Measurements from ENCODE around the gene LSG1. TPM values are rescaled to one million over a fixed set of nuclear protein-coding genes. Genes with fewer than 3 reads are reported as not detected.

The LSG1 gene
- total and polyA plus RNA-seq, 2 experiments from 2014 or later = 49.2 to 57.1 TPM

DNA sequence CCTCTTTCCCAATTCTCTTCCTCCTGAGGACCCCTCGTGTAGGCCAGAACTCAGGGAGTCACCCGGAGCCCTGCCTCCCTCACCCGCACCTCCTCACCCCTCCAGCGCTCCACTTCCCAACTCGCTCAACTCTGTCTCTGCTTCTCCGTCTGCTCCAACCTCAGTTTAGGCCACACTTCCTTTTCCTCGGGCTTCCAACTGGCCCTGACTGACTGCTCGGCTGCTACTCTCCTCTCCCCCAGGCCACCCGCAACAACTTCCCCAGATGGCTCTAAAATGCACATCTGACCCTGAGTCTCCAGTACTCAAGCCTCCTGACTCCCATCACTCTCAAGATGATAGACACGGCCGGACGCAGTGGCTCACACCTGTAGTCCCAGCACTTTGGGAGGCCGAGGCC is 62.4 kb downstream of the LSG1 start:
- ATAC-seq (no peak), DNase-seq (ENCODE audit: low spot score) (no peak)
- H3K27ac ChIP-seq (ENCODE audit: low read depth) = no peak overlapping the region
- no peak overlapping the region for H3K4me3 ChIP-seq
- peaks cover 3% of the 10 kb centered on the region; the same call in 2 of the 3 replicates for H3K4me1 Mint-ChIP-seq
- H3K9me3 Mint-ChIP-seq = no peaks in the 10 kb centered on the region; the same call in 2 of the 3 replicates
- peaks cover 14% of the 10 kb centered on the region; the same call in 1 of the 3 replicates for H3K36me3 Mint-ChIP-seq (ENCODE audit: low read depth)
- no peaks in the 10 kb centered on the region for H3K27me3 ChIP-seq (ENCODE audit: insufficient read depth)
- H3K27ac Mint-ChIP-seq = no peak overlapping the region; the same call in 1 of the 2 replicates
- TF ChIP-seq ZNF331 (CRISPR knock-in tag; IDR thresholded peaks at IDR 0.05; ENCODE audit: low read depth) = no peak
- TF ChIP-seq NANOG (IDR thresholded peaks at IDR 0.05; ENCODE audit: borderline replicate concordance) = no peak
- no peak for TF ChIP-seq REST (IDR thresholded peaks at IDR 0.05; ENCODE audit: unreplicated experiment)
- TF ChIP-seq ZNF114 (CRISPR knock-in tag; IDR thresholded peaks at IDR 0.05) = no peak
- TF ChIP-seq ZNF462 (CRISPR knock-in tag; IDR thresholded peaks at IDR 0.05) = no peak
- TF ChIP-seq EZH2phosphoT487 (IDR thresholded peaks at IDR 0.05; ENCODE audit: unreplicated experiment) = no peak
- TF ChIP-seq CTCF (conservative IDR thresholded peaks at IDR 0.05; ENCODE audit: low read depth in 2 of 2) = no peak
- no peak for TF ChIP-seq STAT1 (IDR thresholded peaks at IDR 0.05; ENCODE audit: unreplicated experiment)
- no peak for TF ChIP-seq JUNB (IDR thresholded peaks at IDR 0.05; ENCODE audit: unreplicated experiment)
- TF ChIP-seq EZH2 (IDR thresholded peaks at IDR 0.05; ENCODE audit: low read depth, unreplicated experiment) = no peak
- TF ChIP-seq CREB1 (CRISPR knock-in tag; IDR thresholded peaks at IDR 0.05; ENCODE audit: low read depth) = no peak
- no peak for TF ChIP-seq ETS1 (IDR thresholded peaks at IDR 0.05)
- H3K4me2 ChIP-seq = no peak overlapping the region
- no peaks in the 10 kb centered on the region for H4K20me1 ChIP-seq (replicated peaks; ENCODE audit: insufficient read depth)
- no peak overlapping the region for H3K4me3 Mint-ChIP-seq
- no peaks in the 10 kb centered on the region for H3F3A ChIP-seq (replicated peaks; ENCODE audit: low read depth)
- no peaks in the 10 kb centered on the region for H3K4me1 ChIP-seq (ENCODE audit: insufficient read depth)
- H3K79me2 ChIP-seq (replicated peaks; ENCODE audit: insufficient read depth) = no peaks in the 10 kb centered on the region
- H3K27me3 Mint-ChIP-seq (ENCODE audit: insufficient read depth, low read depth, poor library complexity) = peaks cover 5% of the 10 kb centered on the region
- no peak overlapping the region for H2AFZ ChIP-seq
- no peaks in the 10 kb centered on the region for H3K36me3 ChIP-seq (ENCODE audit: insufficient read depth)
- no peaks in the 10 kb centered on the region for H3K9me2 ChIP-seq (ENCODE audit: insufficient read depth)
